UCSD-AML1 (cell line): ENCODE results near the gene PRDM7.
"Not testable (repeated sequence)": the region's sequence is repeated elsewhere in the genome, so short reads cannot be mapped to it uniquely, and the experiment has no call there.

ENCODE experiments used
- DNase-seq: peaks from one replicate; lab custom pipeline; 2025; ENCODE audit not compliant: unreplicated experiment; lab: John Stamatoyannopoulos, UW

PRDM7 gene

GRCh38 chr16:90072442-90073105 lies 4.6 kb downstream of the PRDM7 start:
- DNase-seq = no peak

- DNase-seq = no peak
Measured at GRCh38 chr16:90070440-90070839, 6.7 kb downstream of the PRDM7 start.

- DNase-seq = no peak
Measured at GRCh38 chr16:90061437-90061836, 15.7 kb downstream of the PRDM7 start.

- DNase-seq = no peak
Measured at GRCh38 chr16:90057738-90058173, 19.4 kb downstream of the PRDM7 start.

- DNase-seq = not testable (repeated sequence)
Measured at GRCh38 chr16:90056521-90056920, 20.6 kb downstream of the PRDM7 start.

GRCh38 chr16:90055371-90055770 lies 21.8 kb downstream of the PRDM7 start:
- DNase-seq = no peak

GRCh38 chr16:90054554-90054953 lies 22.6 kb downstream of the PRDM7 start:
- no peak for DNase-seq

GRCh38 chr16:90053902-90054500 lies 23.1 kb downstream of the PRDM7 start:
- DNase-seq = no peak

- no peak for DNase-seq
Measured at GRCh38 chr16:90050969-90051368, 26.2 kb downstream of the PRDM7 start.

GRCh38 chr16:90048737-90049330 lies 28.3 kb downstream of the PRDM7 start:
- DNase-seq = no peak

- no peak for DNase-seq
Measured at GRCh38 chr16:90048347-90048722, 28.8 kb downstream of the PRDM7 start.

GRCh38 chr16:90047714-90048346 lies 29.3 kb downstream of the PRDM7 start:
- DNase-seq = no peak

- DNase-seq = no peak
Measured at GRCh38 chr16:90046971-90047713, 30.0 kb downstream of the PRDM7 start.

- no peak for DNase-seq
Measured at GRCh38 chr16:90046122-90046970, 30.8 kb downstream of the PRDM7 start.

- DNase-seq = no peak
Measured at GRCh38 chr16:90044111-90044551, 33.0 kb downstream of the PRDM7 start.

- DNase-seq = no peak
Measured at GRCh38 chr16:90043526-90043925, 33.6 kb downstream of the PRDM7 start.

- no peak for DNase-seq
Measured at GRCh38 chr16:90042946-90043514, 34.1 kb downstream of the PRDM7 start.

- no peak for DNase-seq
Measured at GRCh38 chr16:90041896-90042473, 35.1 kb downstream of the PRDM7 start.

- no peak for DNase-seq
Measured at GRCh38 chr16:90040152-90041023, 36.7 kb downstream of the PRDM7 start.
